ENCODE data around the gene SYT7. TPM values are rescaled to one million over a fixed set of nuclear protein-coding genes. Genes with fewer than 3 reads are reported as not detected.
A peak's percentile ranks its signal among the peaks of the same experiment; 100 is the strongest.
"Not testable (repeated sequence)": the region's sequence is repeated elsewhere in the genome, so short reads cannot be mapped to it uniquely, and the experiment has no call there.

Gene SYT7
- total and polyA plus RNA-seq, 9 donors = 0.93 to 2.8 (median 2.3) TPM

GRCh38 chr11:61619471-61620226 is 38.8 kb upstream of the SYT7 start:
- peaks cover 2% of the 10 kb centered on the region for H3K27me3 ChIP-seq (ENCODE audit: control insufficient read depth, insufficient read depth, low read length)
- no peaks in the 10 kb centered on the region for H3K4me1 ChIP-seq (ENCODE audit: control insufficient read depth, insufficient read depth, low read length)
- H3K27ac ChIP-seq (ENCODE audit: low read length) = no peak overlapping the region
- H3K36me3 ChIP-seq (ENCODE audit: control insufficient read depth, insufficient read depth, low read length) = no peaks in the 10 kb centered on the region
- 53% methylated on average over 2 of the region's 6 CpGs for WGBS (ENCODE audit: insufficient coverage)
- no peak for DNase-seq
- no peak overlapping the region for H3K4me3 ChIP-seq (ENCODE audit: low read length)
- H3K9me3 ChIP-seq (replicated peaks; ENCODE audit: control insufficient read depth, low read depth, low read length) = no peaks in the 10 kb centered on the region

- no peak overlapping the region for H3K27ac ChIP-seq (ENCODE audit: low read length)
- no peak overlapping the region for H3K4me3 ChIP-seq (ENCODE audit: low read length)
- no peaks in the 10 kb centered on the region for H3K9me3 ChIP-seq (replicated peaks; ENCODE audit: control insufficient read depth, low read depth, low read length)
- H3K4me1 ChIP-seq (ENCODE audit: control insufficient read depth, insufficient read depth, low read length) = no peaks in the 10 kb centered on the region
- 4% methylated on average over 3 of the region's 5 CpGs for WGBS (ENCODE audit: insufficient coverage)
- H3K36me3 ChIP-seq (ENCODE audit: control insufficient read depth, insufficient read depth, low read length) = no peaks in the 10 kb centered on the region
- DNase-seq = no peak
- peaks cover 2% of the 10 kb centered on the region for H3K27me3 ChIP-seq (ENCODE audit: control insufficient read depth, insufficient read depth, low read length)
These were observed 38.1 kb upstream of the SYT7 start for GRCh38 chr11:61618978-61619377.

GRCh38 chr11:61617515-61617914 is 36.6 kb upstream of the SYT7 start:
- Histone ChIP-seq H3K27me3 (ENCODE audit: control insufficient read depth, insufficient read depth, low read length) (peaks cover 2% of the 10 kb centered on the region), H3K4me3 (ENCODE audit: low read length) (no peak overlapping the region), H3K36me3 (ENCODE audit: control insufficient read depth, insufficient read depth, low read length) (no peaks in the 10 kb centered on the region), H3K27ac (ENCODE audit: low read length) (no peak overlapping the region), H3K4me1 (ENCODE audit: control insufficient read depth, insufficient read depth, low read length) (no peaks in the 10 kb centered on the region), H3K9me3 (replicated peaks; ENCODE audit: control insufficient read depth, low read depth, low read length) (no peaks in the 10 kb centered on the region)
- no peak for DNase-seq
- 95% methylated on average over 2 of the region's 4 CpGs for WGBS (ENCODE audit: insufficient coverage)

GRCh38 chr11:61616434-61616833 is 35.6 kb upstream of the SYT7 start:
- no peaks in the 10 kb centered on the region for H3K27me3 ChIP-seq (ENCODE audit: control insufficient read depth, insufficient read depth, low read length)
- WGBS (ENCODE audit: insufficient coverage) = no CpG with 5 or more reads among the region's 2 CpGs
- H3K27ac ChIP-seq (ENCODE audit: low read length) = no peak overlapping the region
- no peak overlapping the region for H3K4me3 ChIP-seq (ENCODE audit: low read length)
- no peaks in the 10 kb centered on the region for H3K36me3 ChIP-seq (ENCODE audit: control insufficient read depth, insufficient read depth, low read length)
- peaks cover 2% of the 10 kb centered on the region for H3K9me3 ChIP-seq (replicated peaks; ENCODE audit: control insufficient read depth, low read depth, low read length)
- H3K4me1 ChIP-seq (ENCODE audit: control insufficient read depth, insufficient read depth, low read length) = peaks cover 2% of the 10 kb centered on the region
- no peak for DNase-seq

GRCh38 chr11:61614782-61615181 is 33.9 kb upstream of the SYT7 start:
- WGBS (ENCODE audit: insufficient coverage) = no CpG with 5 or more reads among the region's 6 CpGs

GRCh38 chr11:61613870-61614269 is 33.0 kb upstream of the SYT7 start:
- Histone ChIP-seq H3K36me3 (ENCODE audit: control insufficient read depth, insufficient read depth, low read length) (no peaks in the 10 kb centered on the region), H3K27me3 (ENCODE audit: control insufficient read depth, insufficient read depth, low read length) (peaks cover 7% of the 10 kb centered on the region)
- DNase-seq = no peak

More at GRCh38 chr11:61614782-61615181, 33.9 kb upstream of the SYT7 start:
- not testable (repeated sequence) for H3K27me3 ChIP-seq (ENCODE audit: control insufficient read depth, insufficient read depth, low read length); DNase-seq; H3K36me3 ChIP-seq (ENCODE audit: control insufficient read depth, insufficient read depth, low read length); H3K27ac ChIP-seq (ENCODE audit: low read length); H3K9me3 ChIP-seq (replicated peaks; ENCODE audit: control insufficient read depth, low read depth, low read length); H3K4me3 ChIP-seq (ENCODE audit: low read length)
- H3K4me1 ChIP-seq (ENCODE audit: control insufficient read depth, insufficient read depth, low read length) = peaks cover 19% of the 10 kb centered on the region

GRCh38 chr11:61613051-61613450 is 32.2 kb upstream of the SYT7 start:
- H3K27ac ChIP-seq (ENCODE audit: low read length) = no peak overlapping the region
- H3K4me3 ChIP-seq (ENCODE audit: low read length) = no peak overlapping the region
- H3K36me3 ChIP-seq (ENCODE audit: control insufficient read depth, insufficient read depth, low read length) = no peaks in the 10 kb centered on the region
- WGBS (ENCODE audit: insufficient coverage) = 40% methylated on average over 1 of the region's 9 CpGs
- peaks cover 2% of the 10 kb centered on the region for H3K9me3 ChIP-seq (replicated peaks; ENCODE audit: control insufficient read depth, low read depth, low read length)
- no peak for DNase-seq
- H3K4me1 ChIP-seq (ENCODE audit: control insufficient read depth, insufficient read depth, low read length) = peaks cover 31% of the 10 kb centered on the region
- H3K27me3 ChIP-seq (ENCODE audit: control insufficient read depth, insufficient read depth, low read length) = peaks cover 7% of the 10 kb centered on the region

More at GRCh38 chr11:61613870-61614269, 33.0 kb upstream of the SYT7 start:
- WGBS (ENCODE audit: insufficient coverage) = 49% methylated on average over 7 of the region's 10 CpGs
- Histone ChIP-seq H3K4me1 (ENCODE audit: control insufficient read depth, insufficient read depth, low read length) (peaks cover 26% of the 10 kb centered on the region), H3K9me3 (replicated peaks; ENCODE audit: control insufficient read depth, low read depth, low read length) (peaks cover 2% of the 10 kb centered on the region), H3K4me3 (ENCODE audit: low read length) (no peak overlapping the region), H3K27ac (ENCODE audit: low read length) (no peak overlapping the region)

- Histone ChIP-seq H3K27me3 (ENCODE audit: control insufficient read depth, insufficient read depth, low read length) (peaks cover 7% of the 10 kb centered on the region), H3K36me3 (ENCODE audit: control insufficient read depth, insufficient read depth, low read length) (no peaks in the 10 kb centered on the region), H3K27ac (ENCODE audit: low read length) (no peak overlapping the region), H3K9me3 (replicated peaks; ENCODE audit: control insufficient read depth, low read depth, low read length) (peaks cover 2% of the 10 kb centered on the region), H3K4me1 (ENCODE audit: control insufficient read depth, insufficient read depth, low read length) (peaks cover 31% of the 10 kb centered on the region), H3K4me3 (ENCODE audit: low read length) (no peak overlapping the region)
- WGBS (ENCODE audit: insufficient coverage) = 44% methylated on average over 4 of the region's 8 CpGs
- DNase-seq = no peak
These were observed 30.4 kb upstream of the SYT7 start for GRCh38 chr11:61611309-61611708.

- no peak overlapping the region for H3K27ac ChIP-seq (ENCODE audit: low read length)
- H3K9me3 ChIP-seq (replicated peaks; ENCODE audit: control insufficient read depth, low read depth, low read length) = peaks cover 2% of the 10 kb centered on the region
- peak; percentile 66 for DNase-seq
- H3K27me3 ChIP-seq (ENCODE audit: control insufficient read depth, insufficient read depth, low read length) = peaks cover 7% of the 10 kb centered on the region
- WGBS (ENCODE audit: insufficient coverage) = 56% methylated on average over 7 of the region's 9 CpGs
- H3K4me1 ChIP-seq (ENCODE audit: control insufficient read depth, insufficient read depth, low read length) = peaks cover 31% of the 10 kb centered on the region
- H3K4me3 ChIP-seq (ENCODE audit: low read length) = no peak overlapping the region
- no peaks in the 10 kb centered on the region for H3K36me3 ChIP-seq (ENCODE audit: control insufficient read depth, insufficient read depth, low read length)
These were observed 30.0 kb upstream of the SYT7 start for GRCh38 chr11:61610905-61611304.

- DNase-seq = no peak
- Histone ChIP-seq H3K4me1 (ENCODE audit: control insufficient read depth, insufficient read depth, low read length) (peaks cover 31% of the 10 kb centered on the region), H3K4me3 (ENCODE audit: low read length) (no peak overlapping the region), H3K27me3 (ENCODE audit: control insufficient read depth, insufficient read depth, low read length) (peaks cover 7% of the 10 kb centered on the region), H3K27ac (ENCODE audit: low read length) (no peak overlapping the region), H3K36me3 (ENCODE audit: control insufficient read depth, insufficient read depth, low read length) (no peaks in the 10 kb centered on the region), H3K9me3 (replicated peaks; ENCODE audit: control insufficient read depth, low read depth, low read length) (peaks cover 2% of the 10 kb centered on the region)
- WGBS (ENCODE audit: insufficient coverage) = 26% methylated on average over 5 of the region's 8 CpGs
These were observed 29.1 kb upstream of the SYT7 start for GRCh38 chr11:61609980-61610366.
